COLO668 (cell line): ENCODE data around the gene EIF2S3.
A peak's percentile ranks its signal among the peaks of the same experiment; 100 is the strongest.
"Not testable (repeated sequence)": the region's sequence is repeated elsewhere in the genome, so short reads cannot be mapped to it uniquely, and the experiment has no call there.

Source experiments
- DNase-seq: peaks from one replicate; lab custom pipeline; 2025; ENCODE audit not compliant: unreplicated experiment; lab: John Stamatoyannopoulos, UW

EIF2S3 gene

GRCh38 chrX:24049643-24050042 is 5.1 kb upstream of the EIF2S3 start:
- not testable (repeated sequence) for DNase-seq

- not testable (repeated sequence) for DNase-seq
Measured at GRCh38 chrX:24050522-24051318, 4.0 kb upstream of the EIF2S3 start.

GRCh38 chrX:24055043-24055356 is 244 bp downstream of the EIF2S3 start:
- no peak for DNase-seq

GRCh38 chrX:24063488-24063887 is 8.7 kb downstream of the EIF2S3 start:
- DNase-seq, result no peak

GRCh38 chrX:24069877-24070276 is 15.1 kb downstream of the EIF2S3 start:
- DNase-seq, result no peak

GRCh38 chrX:24079411-24079810 is 24.7 kb downstream of the EIF2S3 start:
- no peak for DNase-seq

- not testable (repeated sequence) for DNase-seq
Measured at GRCh38 chrX:24080245-24080644, 25.5 kb downstream of the EIF2S3 start.

- no peak for DNase-seq
Measured at GRCh38 chrX:24080704-24081103, 25.9 kb downstream of the EIF2S3 start.

GRCh38 chrX:24081661-24082154 is 27.0 kb downstream of the EIF2S3 start:
- DNase-seq, result peak; percentile 45

GRCh38 chrX:24082447-24082846 is 27.7 kb downstream of the EIF2S3 start:
- DNase-seq, result no peak

- DNase-seq, result no peak
Measured at GRCh38 chrX:24085101-24085500, 30.3 kb downstream of the EIF2S3 start.

- no peak for DNase-seq
Measured at GRCh38 chrX:24090300-24091200, 35.8 kb downstream of the EIF2S3 start.

GRCh38 chrX:24093746-24094145 is 39.0 kb downstream of the EIF2S3 start:
- no peak for DNase-seq

- no peak for DNase-seq
Measured at GRCh38 chrX:24097741-24098260, 43.0 kb downstream of the EIF2S3 start.

- DNase-seq, result no peak
Measured at GRCh38 chrX:24098932-24099331, 44.2 kb downstream of the EIF2S3 start.

- DNase-seq, result no peak
Measured at GRCh38 chrX:24099394-24099793, 44.6 kb downstream of the EIF2S3 start.

GRCh38 chrX:24100713-24101112 is 46.0 kb downstream of the EIF2S3 start:
- no peak for DNase-seq

- DNase-seq, result peak; percentile 45
Measured at GRCh38 chrX:24110069-24110468, 55.3 kb downstream of the EIF2S3 start.

- DNase-seq, result no peak
Measured at GRCh38 chrX:24113181-24113580, 58.4 kb downstream of the EIF2S3 start.

GRCh38 chrX:24117258-24117657 is 62.5 kb downstream of the EIF2S3 start:
- no peak for DNase-seq

- no peak for DNase-seq
Measured at GRCh38 chrX:24124244-24124799, 69.6 kb downstream of the EIF2S3 start.
